GM10847 (cell line): ENCODE data around the gene CUL1.
A peak's percentile ranks its signal among the peaks of the same experiment; 100 is the strongest.

Experiments
- POLR2A ChIP-seq: IDR thresholded peaks from 2 replicates; pipeline ENCODE4 v1.6.1; 2011; ENCODE audit not compliant: insufficient read length; ENCODE audit errors: extremely low read depth

Gene CUL1

DNA sequence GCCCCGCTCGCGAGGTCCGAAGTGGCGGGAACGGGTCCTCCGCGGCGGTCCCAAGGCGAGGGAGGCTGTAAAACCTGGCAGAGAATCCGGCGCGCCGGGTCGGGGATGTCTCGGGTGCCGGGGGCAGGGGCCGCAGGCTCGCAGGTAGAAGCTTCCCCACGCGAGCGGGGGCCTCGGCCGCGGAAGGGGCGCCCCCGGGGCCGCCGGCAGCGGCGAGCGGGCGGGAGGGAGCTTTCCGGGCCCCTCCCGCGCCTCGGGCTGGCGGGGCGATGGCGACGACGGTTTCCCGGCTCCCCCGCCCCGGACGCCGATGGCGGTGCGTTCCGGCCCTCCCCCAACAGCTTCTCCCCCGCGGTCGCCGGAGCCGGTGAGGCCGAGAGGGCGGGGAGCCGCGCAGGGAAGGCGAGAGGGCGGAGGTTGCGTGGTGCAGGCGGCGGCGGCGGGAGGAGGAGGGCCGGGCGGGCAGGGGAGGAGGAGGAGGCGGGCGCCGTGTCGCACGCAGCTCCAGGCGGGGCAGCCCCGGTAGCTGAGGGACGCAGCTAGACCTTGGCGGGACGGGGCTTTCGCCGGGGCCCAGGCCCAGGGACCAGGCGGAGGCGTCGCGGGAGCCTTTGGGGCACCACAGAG is at the start of gene CUL1:
CUL1 (plus strand) TSS at position 507 of the 627 bp plus-strand sequence. CDS start 31,220 bp downstream, outside the sequence.
- TF ChIP-seq POLR2A: peak; percentile 59

DNA sequence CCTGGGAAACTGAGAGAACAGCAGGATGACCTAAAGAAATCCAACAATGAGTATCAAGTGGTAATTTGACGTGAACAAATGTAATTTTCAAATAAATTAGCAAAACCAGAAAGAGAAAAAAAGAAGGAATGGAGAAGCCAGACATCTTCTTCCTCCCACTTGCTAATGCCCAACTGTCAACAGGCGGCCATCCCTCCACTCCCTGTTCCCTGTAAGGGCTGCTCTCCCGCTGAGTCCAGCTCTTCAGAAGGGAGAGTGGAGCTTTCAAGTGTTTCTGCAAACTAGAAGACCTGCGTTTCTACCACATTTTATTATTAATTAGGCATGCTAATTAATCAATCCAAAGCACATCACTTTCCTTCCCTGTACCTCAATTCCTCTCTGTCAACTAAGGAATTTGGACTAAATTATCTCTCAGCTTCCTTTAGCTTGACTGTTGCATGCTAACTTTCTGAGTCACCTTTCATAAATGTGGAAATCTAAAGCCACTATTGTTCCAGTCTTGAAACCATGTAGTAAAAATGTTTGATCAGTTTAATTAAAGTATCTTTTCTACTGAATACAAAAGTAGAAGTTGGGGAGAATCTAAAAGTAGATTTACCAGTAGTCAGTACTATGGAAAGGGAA is 48.4 kb upstream of the CUL1 start:
- no peak for TF ChIP-seq POLR2A

DNA sequence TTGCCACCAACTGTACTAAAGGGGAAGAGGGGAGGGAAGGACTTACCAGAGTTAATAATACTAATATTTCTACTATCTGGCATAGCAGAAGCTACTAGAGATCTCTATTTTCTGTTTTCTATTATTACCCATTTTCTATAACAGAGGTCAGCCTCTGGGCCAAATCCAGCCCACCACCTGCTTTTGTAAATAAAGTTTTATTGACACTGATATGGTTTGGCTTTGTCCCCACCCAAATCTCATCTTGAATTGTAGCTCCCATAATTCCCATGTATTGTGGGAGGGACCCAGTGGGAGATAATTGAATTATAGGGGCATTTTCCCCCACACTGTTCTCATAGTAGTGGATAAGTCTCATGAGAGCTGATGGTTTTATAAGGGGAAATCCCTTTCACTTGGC is 45.9 kb upstream of the CUL1 start:
- TF ChIP-seq POLR2A: no peak

DNA sequence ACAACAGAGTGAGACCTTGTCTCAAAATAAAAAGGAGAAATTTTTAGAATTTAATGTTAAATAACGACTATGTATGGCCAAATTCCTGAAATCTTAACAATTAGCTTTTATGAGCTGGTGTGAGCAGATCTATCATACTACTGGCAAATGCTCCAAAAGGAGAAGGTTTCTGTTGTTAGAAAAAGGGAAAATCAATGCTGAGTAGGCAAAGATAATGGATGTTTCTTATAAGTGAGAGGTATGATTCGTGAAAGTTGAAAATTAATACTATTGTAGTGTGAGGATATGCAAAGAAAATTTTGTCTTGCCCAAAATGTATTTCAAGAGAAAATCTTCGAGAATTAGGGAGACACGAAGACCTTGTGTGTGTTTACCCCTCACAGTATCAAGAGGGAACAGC is 40.8 kb upstream of the CUL1 start:
- no peak for TF ChIP-seq POLR2A

DNA sequence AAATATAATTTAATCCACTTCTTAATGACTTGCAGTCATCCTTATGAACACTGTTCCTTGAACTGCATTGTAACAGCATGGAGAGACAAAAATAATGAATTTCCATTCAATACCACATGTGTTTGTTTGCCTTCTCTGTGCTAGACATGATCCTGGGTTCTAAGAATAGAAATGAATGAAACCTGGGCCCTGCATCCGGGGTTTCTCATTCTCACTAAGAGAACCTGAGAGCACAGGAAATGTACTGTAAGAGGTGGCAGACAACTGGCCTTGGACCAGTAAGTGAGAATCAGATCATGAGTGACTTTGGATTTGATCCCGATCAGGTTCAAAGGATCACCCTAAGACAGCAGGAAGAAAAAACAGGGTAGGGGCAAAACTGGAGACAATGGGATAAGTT is 37.2 kb upstream of the CUL1 start:
- no peak for TF ChIP-seq POLR2A

DNA sequence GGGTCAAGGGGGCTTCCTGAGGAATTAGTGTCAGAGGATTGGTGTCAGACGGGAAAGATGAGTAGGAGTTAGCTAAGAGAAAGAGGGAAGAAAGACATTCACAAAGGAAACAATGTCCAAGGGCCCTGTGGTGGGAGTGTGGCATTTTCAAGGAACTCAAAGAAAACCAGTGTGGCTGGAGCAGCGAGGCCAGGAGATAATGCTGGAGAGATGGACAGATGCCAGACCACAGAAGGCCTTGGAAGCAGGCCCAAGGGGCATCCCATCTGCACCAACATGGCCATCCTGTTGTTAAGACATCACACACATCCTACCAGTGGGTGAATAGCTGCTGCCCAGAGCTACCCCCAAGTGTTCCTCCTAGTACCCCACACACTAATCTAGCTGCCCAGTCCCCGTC is 36.1 kb upstream of the CUL1 start:
- no peak for TF ChIP-seq POLR2A

DNA sequence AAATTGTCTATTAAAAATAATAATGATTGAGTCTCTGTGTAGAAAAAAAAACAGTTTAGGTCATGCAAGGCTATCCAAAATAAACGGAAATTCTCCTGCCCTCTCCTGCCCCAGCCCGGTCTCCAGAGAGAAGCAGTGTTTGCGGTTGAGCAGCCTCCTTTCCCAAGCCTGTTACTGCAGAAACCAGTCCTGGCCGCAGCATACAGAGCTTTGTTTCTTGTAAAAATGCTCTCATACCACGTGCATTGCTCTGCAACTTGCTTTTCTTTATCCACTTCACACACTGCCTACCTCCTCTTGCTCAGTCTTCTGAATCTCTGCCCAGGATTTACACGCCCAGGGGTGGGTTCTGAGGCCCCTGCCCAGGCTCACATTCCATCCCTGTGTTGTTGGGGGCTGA is 34.4 kb upstream of the CUL1 start:
- TF ChIP-seq POLR2A: no peak

DNA sequence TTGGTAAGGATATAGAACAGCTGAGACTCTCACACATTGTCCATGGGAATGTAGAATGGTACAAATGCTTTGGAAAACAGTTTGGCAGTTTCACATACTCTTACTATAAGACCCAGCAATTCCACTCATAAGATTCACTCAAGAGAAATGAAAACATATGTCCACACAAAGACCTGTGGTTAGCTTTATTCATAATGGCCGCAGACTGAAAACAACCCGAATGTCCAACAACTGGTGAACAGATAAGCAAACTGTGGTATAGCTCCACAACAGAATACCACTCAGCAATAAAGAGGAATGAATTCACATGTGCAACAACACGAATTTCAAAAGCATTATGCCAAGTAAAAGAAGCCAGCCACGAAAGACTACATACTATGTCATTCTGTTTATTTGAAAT is 33.5 kb upstream of the CUL1 start:
- no peak for TF ChIP-seq POLR2A

DNA sequence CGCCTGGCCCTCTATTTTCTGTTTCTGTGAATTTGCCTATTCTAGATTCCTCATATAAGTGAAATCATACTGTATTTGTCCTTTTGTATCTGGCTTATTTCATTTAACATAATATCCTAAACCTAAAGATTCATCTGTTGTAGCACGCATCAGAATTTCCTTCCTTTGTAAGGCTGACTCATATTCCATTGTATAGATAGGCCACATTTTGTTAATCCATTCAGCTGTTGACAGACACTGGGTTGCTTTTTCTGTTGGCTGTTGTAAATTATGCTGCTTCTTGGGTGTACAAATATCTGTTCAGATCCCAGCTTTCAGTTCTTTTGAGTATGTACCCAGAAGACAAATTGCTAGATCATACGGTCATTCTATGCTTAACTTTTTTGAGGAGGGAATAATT is 28.8 kb upstream of the CUL1 start:
- no peak for TF ChIP-seq POLR2A

DNA sequence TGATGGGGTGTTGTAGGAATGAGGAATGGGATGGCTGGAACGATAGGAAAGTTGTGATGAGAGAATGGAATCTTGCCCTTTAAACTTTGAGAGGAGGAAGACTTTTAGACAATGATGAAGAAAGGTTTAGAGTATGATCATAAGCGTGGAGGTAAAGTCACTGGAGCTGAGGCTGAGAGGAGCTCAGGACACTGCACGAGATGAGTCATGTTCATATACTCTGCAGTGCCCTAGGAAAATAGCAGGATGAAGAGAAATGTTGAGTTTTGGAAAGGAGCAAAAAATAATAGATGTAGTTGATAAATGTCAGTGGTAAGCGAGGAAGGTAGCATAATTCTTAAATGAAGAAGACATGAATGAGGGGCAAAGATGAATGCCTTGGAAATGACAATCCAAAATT is 28.3 kb upstream of the CUL1 start:
- no peak for TF ChIP-seq POLR2A

DNA sequence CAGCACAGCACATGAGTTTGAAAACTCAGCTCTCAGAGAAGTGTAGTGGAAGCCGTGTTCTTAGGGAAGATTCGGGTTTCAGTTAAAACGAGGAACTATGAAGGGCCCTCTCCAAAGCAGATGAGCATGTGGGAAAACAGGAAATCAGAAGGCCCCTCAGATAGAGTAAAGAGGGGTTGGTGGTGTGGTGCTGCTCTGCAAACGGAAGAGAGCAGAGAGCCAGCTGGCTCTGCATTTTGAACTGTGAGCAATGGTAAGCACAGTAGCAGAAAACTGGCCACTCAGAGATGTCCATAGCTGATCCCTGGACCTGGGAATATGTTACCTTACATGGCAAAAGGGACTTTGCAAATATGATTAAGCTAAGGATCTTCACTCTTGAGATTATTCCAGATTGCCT is 27.9 kb upstream of the CUL1 start:
- TF ChIP-seq POLR2A: no peak

DNA sequence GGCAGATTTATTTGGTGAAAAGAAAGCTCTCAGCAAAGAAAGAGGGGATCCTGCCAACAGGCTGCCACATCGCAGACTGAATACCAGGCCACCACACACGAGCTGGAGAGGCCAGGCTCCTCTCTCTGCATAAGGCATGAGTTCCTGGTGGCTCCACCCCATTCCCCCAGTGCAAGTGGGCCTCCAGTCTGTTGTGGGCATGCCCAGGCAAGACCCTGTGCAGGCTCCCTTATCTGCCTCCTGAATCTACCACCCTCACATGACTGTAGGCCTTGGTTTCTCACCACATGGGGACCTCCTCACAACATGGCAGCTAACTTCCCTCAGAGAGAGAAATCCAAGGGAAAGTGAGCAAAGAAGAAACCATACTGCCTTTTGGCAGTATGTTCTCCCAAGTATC is 26.7 kb upstream of the CUL1 start:
- no peak for TF ChIP-seq POLR2A

DNA sequence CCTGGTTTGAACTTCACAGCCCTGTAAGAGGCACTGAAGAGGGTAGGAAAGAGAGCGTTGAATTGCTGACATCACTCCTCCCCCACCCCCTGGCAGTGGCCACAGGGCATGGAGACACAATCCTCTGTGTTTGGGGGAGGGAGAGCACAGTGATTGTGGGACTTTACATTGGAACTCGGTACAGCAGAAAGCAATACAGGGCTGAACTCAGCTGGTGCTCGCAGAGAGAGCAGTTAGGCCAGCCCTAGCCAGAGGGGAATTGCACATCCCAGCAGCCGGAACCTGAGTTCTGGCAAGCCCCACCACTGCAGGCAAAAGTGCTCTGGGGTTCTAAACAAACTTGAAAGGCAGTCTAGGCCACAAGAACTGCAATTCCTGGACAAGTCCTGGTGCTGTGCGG is 24.0 kb upstream of the CUL1 start:
- no peak for TF ChIP-seq POLR2A

DNA sequence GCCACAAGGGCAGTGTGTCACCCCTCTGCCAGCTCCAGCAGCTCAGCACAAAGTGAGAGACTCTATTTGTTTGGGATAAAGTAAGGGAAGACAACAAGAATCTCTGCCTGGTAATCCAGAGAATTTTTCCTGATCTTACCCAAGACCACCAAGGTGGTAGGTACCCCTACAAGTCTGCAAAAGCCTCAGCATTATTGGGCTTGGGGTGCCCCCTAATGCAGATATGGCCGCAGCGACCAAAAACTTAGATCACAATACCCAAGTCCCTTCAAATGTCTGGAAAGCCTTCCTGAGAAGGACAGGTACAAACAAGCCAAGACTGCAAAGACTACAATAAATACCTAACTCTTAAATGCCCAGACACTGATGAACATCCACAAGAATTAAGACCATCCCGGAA is 22.4 kb upstream of the CUL1 start:
- TF ChIP-seq POLR2A: no peak

DNA sequence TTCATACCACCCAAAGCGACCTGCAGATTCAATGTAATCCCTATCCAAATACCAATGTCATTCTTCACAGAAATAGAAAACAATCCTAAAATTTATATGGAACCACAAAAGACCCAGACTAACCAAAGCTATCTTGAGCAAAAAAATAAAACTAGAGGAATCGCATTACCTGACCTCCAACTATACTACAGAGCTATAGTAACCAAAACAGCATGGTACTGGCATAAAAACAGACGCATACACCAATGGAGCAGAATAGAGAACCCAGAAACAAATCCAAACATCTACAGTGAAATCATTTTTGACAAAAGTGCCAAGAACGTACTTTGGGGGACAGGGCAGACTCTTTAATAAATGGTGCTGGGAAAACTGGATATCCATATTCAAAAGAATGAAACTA is 16.9 kb upstream of the CUL1 start:
- TF ChIP-seq POLR2A: no peak

DNA sequence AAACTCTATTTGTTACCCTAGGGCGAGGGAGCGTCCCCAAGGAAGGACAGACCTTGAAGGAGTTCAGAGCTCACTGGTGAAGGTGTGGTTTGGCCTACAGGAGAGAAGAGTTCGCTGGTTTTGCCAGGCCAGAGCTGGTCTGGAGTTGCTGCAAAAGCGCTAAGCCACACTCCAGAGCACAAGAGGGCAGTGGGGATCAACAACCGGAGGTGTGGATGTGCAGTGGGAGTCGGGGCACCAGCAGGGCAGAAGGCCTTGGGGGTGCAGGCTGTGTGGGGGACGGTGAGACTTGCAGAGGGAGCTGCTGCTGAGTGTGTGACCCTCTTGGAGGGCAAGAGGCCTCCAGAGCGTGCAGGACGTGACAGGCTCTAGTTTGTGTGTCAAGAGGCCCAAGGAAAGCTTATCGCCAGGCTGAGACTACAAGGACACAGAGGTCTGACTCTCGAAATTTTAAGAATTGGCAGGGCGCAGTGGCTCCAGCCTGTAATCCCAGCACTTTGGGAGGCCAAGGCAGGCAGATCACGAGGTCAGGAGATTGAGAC is 14.3 kb upstream of the CUL1 start:
- TF ChIP-seq POLR2A: no peak
